NCI-H128 (cell line): ENCODE measurements around the gene ZNF680.
"Not testable (repeated sequence)": the region's sequence is repeated elsewhere in the genome, so short reads cannot be mapped to it uniquely, and the experiment has no call there.

Experiments used
- DNase-seq: peaks from one replicate; lab custom pipeline; 2025; ENCODE audit not compliant: unreplicated experiment; lab: John Stamatoyannopoulos, UW

Gene ZNF680

GRCh38 chr7:64557601-64558322 lies 5.1 kb downstream of the ZNF680 start:
- no peak for DNase-seq

GRCh38 chr7:64555046-64555445 lies 7.8 kb downstream of the ZNF680 start:
- DNase-seq: no peak

- DNase-seq: not testable (repeated sequence)
These were observed 8.7 kb downstream of the ZNF680 start for GRCh38 chr7:64554188-64554587.

GRCh38 chr7:64551375-64552142 lies 11.3 kb downstream of the ZNF680 start:
- DNase-seq: no peak

GRCh38 chr7:64544010-64544409 lies 18.9 kb downstream of the ZNF680 start:
- DNase-seq: no peak

GRCh38 chr7:64541438-64542359 lies 21.2 kb downstream of the ZNF680 start:
- no peak for DNase-seq

GRCh38 chr7:64533756-64534155 lies 29.1 kb downstream of the ZNF680 start:
- no peak for DNase-seq

- no peak for DNase-seq
These were observed 34.1 kb downstream of the ZNF680 start for GRCh38 chr7:64528770-64529169.

GRCh38 chr7:64521409-64521984 lies 41.4 kb downstream of the ZNF680 start:
- no peak for DNase-seq

- no peak for DNase-seq
These were observed 46.4 kb downstream of the ZNF680 start for GRCh38 chr7:64516451-64516850.

GRCh38 chr7:64515781-64516180 lies 47.1 kb downstream of the ZNF680 start:
- no peak for DNase-seq

GRCh38 chr7:64515330-64515729 lies 47.5 kb downstream of the ZNF680 start:
- DNase-seq: no peak

- DNase-seq: no peak
These were observed 53.3 kb downstream of the ZNF680 start for GRCh38 chr7:64509583-64509982.

- no peak for DNase-seq
These were observed 58.2 kb downstream of the ZNF680 start for GRCh38 chr7:64504581-64505120.

- no peak for DNase-seq
These were observed 64.6 kb downstream of the ZNF680 start for GRCh38 chr7:64498270-64498669.

GRCh38 chr7:64494912-64495461 lies 67.9 kb downstream of the ZNF680 start:
- no peak for DNase-seq

- DNase-seq: no peak
These were observed 77.2 kb downstream of the ZNF680 start for GRCh38 chr7:64485623-64486022.
